Endodermal cell (in vitro differentiated cells): ENCODE results near the gene SORCS2. TPM values are rescaled to one million over a fixed set of nuclear protein-coding genes. Genes with fewer than 3 reads are reported as not detected.
A peak's percentile ranks its signal among the peaks of the same experiment; 100 is the strongest.

Experiments used
- DNase-seq: peaks from one replicate; pipeline ENCODE4 v3.0.0-alpha.2; 2017
- H3K27ac ChIP-seq: 2 replicates; pipeline ENCODE4 v1.5.1; 2013; ENCODE audit warnings: mild to moderate bottlenecking, low read depth, low read length, moderate library complexity
- H3K27me3 ChIP-seq: 2 replicates; pipeline ENCODE4 v1.6.1; 2013; ENCODE audit warnings: mild to moderate bottlenecking, low read length, moderate library complexity; ENCODE audit not compliant: insufficient read depth, control insufficient read depth, poor library complexity, severe bottlenecking
- H3K36me3 ChIP-seq: 2 replicates; pipeline ENCODE4 v1.7.0; 2013; ENCODE audit warnings: mild to moderate bottlenecking, low read length, moderate library complexity; ENCODE audit not compliant: control insufficient read depth, insufficient read depth
- H3K4me1 ChIP-seq: one replicate; pipeline ENCODE4 v1.7.0; 2013; ENCODE audit warnings: low read length; ENCODE audit not compliant: control insufficient read depth, insufficient read depth
- H3K4me3 ChIP-seq: 2 replicates; pipeline ENCODE4 v1.5.1; 2013; ENCODE audit warnings: mild to moderate bottlenecking, low read length, moderate library complexity
- H3K9ac ChIP-seq: 2 replicates; pipeline ENCODE4 v1.6.1; 2013; ENCODE audit warnings: mild to moderate bottlenecking, low read length, moderate library complexity; ENCODE audit not compliant: poor library complexity, severe bottlenecking; ENCODE audit errors: extremely low read depth
- H3K9me3 ChIP-seq: 2 replicates; pipeline ENCODE4 v1.6.1; 2013; ENCODE audit warnings: mild to moderate bottlenecking, low read length, moderate library complexity; ENCODE audit not compliant: control insufficient read depth
- H3K27ac Mint-ChIP-seq: 2 replicates; pipeline ENCODE4 v1.8.0; 2020; ENCODE audit warnings: mixed read lengths
- H3K27me3 Mint-ChIP-seq: 2 replicates; pipeline ENCODE4 v1.8.0; 2021; ENCODE audit warnings: mild to moderate bottlenecking, mixed read lengths; ENCODE audit not compliant: insufficient read depth
- H3K36me3 Mint-ChIP-seq: 2 replicates; pipeline ENCODE4 v1.8.0; 2020; ENCODE audit warnings: low read depth, mixed read lengths
- H3K4me1 Mint-ChIP-seq: 2 replicates; pipeline ENCODE4 v1.8.0; 2020; ENCODE audit warnings: mixed read lengths
- H3K4me3 Mint-ChIP-seq: 2 replicates; pipeline ENCODE4 v1.8.0; 2020; ENCODE audit warnings: mild to moderate bottlenecking, moderate library complexity, mixed read lengths
- H3K9me3 Mint-ChIP-seq: 2 replicates; pipeline ENCODE4 v1.8.0; 2020; ENCODE audit warnings: mild to moderate bottlenecking, mixed read lengths
- CTCF ChIP-seq: fragments of 200-600 bp; sonication (generic); conservative IDR thresholded peaks from 2 replicates; pipeline ENCODE4 v1.5.0; 2021; ENCODE audit warnings: antibody characterized with exemption, mild to moderate bottlenecking
- WGBS, 2 experiments: methylation state at CpG; one replicate each; pipeline versions ENCODE4 v1.1.5 to v1.1.7; 2013; ENCODE audit warnings: missing lambda C conversion rate in 2 of 2, mixed read lengths in 1 of 2; ENCODE audit not compliant: insufficient coverage in 1 of 2, insufficient read length in 1 of 2; 5-methylcytosine and 5-hydroxymethylcytosine counted together
- total RNA-seq, 2 donors: library from RNA; stranded (reverse); fragmentation: NEBNext Ultra II Directional in 1 of 2; extraction: Animal tissue kit (Norgen Biotek cat#: 25700) in 1 of 2; gene quantifications; 2 replicates in 1 of 2; 3 replicates in 1 of 2; pipeline ENCODE4 v1.2.1, GENCODE V29; 2021

Gene SORCS2
- total RNA-seq, 2 donors from 2014 or later = 1.4 to 1.9 TPM

DNA sequence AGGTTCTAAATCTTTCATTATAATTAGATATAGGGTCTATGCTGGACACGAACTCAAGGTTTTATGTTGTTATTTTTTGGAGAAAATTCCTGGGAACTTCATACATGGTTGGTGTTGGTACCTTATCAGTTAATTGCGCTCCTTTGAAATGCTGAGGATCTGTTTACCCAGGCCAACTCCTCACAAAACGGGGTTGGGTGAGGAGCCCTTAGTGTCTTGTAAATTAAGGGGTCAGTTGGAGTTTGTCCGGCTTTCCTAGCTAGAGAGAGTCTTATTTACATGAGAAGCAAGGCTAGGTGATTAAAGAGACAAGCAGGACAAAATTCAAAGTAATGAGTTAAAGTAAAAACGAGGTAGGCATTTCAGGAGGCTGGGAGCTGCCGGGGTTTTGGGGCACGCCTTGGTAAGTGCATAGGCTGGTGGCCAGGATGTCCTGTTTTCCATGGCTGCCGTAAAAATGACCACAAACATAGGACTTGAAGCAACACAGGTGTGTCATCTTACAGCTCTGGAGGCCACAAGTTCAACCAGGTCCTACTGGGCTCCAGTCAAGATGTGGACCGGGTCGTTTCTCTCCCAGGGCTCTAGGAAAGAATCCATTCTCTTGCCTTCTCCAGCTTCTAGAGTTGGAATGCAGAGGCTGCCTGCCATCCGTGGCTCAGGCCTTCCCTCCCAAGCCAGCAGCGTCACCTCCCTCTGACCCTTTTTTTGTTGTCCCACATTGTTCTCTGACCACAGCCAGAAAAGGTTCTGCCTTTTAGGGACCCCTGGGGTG is 222.6 kb downstream of the SORCS2 start:
- H3K4me3 ChIP-seq = no peak overlapping the region
- no peak overlapping the region for H3K27ac ChIP-seq
- peaks cover 6% of the 10 kb centered on the region for H3K9me3 Mint-ChIP-seq
- no peak overlapping the region for H3K4me3 Mint-ChIP-seq
- peaks cover 62% of the 10 kb centered on the region for H3K27me3 Mint-ChIP-seq
- H3K4me1 ChIP-seq = peaks cover 7% of the 10 kb centered on the region
- WGBS, 2 experiments = 29 to 46% methylated on average over 8 to 12 of the region's 12 CpGs
- no peaks in the 10 kb centered on the region for H3K27me3 ChIP-seq
- H3K4me1 Mint-ChIP-seq = peaks cover 24% of the 10 kb centered on the region
- no peaks in the 10 kb centered on the region for H3K36me3 Mint-ChIP-seq
- H3K9ac ChIP-seq = no peak overlapping the region
- H3K9me3 ChIP-seq = no peaks in the 10 kb centered on the region
- H3K27ac Mint-ChIP-seq = no peak overlapping the region
- peak; percentile 56 for DNase-seq
- H3K36me3 ChIP-seq = no peaks in the 10 kb centered on the region
- TF ChIP-seq CTCF = no peak

- TF ChIP-seq CTCF = no peak
- Mint-ChIP-seq H3K4me3 (no peak overlapping the region), H3K27ac (no peak overlapping the region), H3K36me3 (no peaks in the 10 kb centered on the region), H3K4me1 (peaks cover 20% of the 10 kb centered on the region), H3K9me3 (peaks cover 6% of the 10 kb centered on the region), H3K27me3 (peaks cover 64% of the 10 kb centered on the region)
- H3K9me3 ChIP-seq = no peaks in the 10 kb centered on the region
- H3K4me3 ChIP-seq = no peak overlapping the region
- H3K27me3 ChIP-seq = no peaks in the 10 kb centered on the region
- no peaks in the 10 kb centered on the region for H3K36me3 ChIP-seq
- H3K9ac ChIP-seq = no peak overlapping the region
- H3K27ac ChIP-seq = no peak overlapping the region
- 85 to 91% methylated on average over 10 to 16 of the region's 16 CpGs for WGBS, 2 experiments
- peak; percentile 35 for DNase-seq
- H3K4me1 ChIP-seq = peaks cover 7% of the 10 kb centered on the region
Measured at GRCh38 chr4:7415927-7416686, 223.8 kb downstream of the SORCS2 start.

DNA sequence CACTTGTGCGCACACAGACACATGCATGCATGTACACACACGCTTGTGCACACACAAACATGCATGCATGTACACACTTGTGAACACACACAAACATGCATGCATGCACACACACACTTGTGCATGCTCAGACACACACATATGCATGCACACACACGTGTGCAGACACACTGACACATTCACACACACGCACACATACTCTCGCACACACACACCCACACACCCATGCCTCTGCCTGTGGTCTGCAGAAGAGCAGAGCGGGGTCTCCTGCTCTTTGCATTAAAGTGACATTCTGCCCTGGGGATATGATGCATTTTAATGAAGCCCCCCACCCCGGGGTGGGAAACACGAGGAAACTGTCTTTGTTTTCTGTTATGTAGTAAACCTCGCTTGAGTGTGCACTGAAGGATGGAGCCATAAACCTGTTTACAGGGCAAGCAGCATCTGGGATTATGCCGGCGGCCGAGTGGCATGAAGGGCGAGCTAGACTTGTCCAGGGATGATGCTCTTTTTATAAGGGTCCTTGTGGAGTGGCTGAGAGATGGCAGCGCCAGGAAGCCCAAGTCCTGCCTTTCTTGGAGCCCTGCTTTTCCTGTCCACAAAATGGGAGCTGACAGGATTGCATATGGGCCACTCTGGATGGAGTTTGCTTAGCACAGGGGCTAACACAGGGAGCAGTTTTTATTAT is 224.6 kb downstream of the SORCS2 start:
- H3K9me3 ChIP-seq = no peaks in the 10 kb centered on the region
- H3K36me3 ChIP-seq = no peaks in the 10 kb centered on the region
- H3K27ac ChIP-seq = no peak overlapping the region
- 91 to 95% methylated on average over 14 of the region's 14 CpGs for WGBS, 2 experiments
- TF ChIP-seq CTCF = no peak
- no peak overlapping the region for H3K9ac ChIP-seq
- H3K4me1 Mint-ChIP-seq = peaks cover 20% of the 10 kb centered on the region
- no peak overlapping the region for H3K4me3 Mint-ChIP-seq
- peaks cover 7% of the 10 kb centered on the region for H3K4me1 ChIP-seq
- H3K36me3 Mint-ChIP-seq = no peaks in the 10 kb centered on the region
- H3K9me3 Mint-ChIP-seq = peaks cover 6% of the 10 kb centered on the region
- DNase-seq = peak; percentile 20
- H3K27ac Mint-ChIP-seq = no peak overlapping the region
- H3K27me3 ChIP-seq = no peaks in the 10 kb centered on the region
- H3K27me3 Mint-ChIP-seq = peaks cover 56% of the 10 kb centered on the region
- no peak overlapping the region for H3K4me3 ChIP-seq
